GM12878 (cell line): ENCODE results near the gene KCNJ12. TPM values are rescaled to one million over a fixed set of nuclear protein-coding genes. Genes with fewer than 3 reads are reported as not detected.
"Not testable (repeated sequence)": the region's sequence is repeated elsewhere in the genome, so short reads cannot be mapped to it uniquely, and the experiment has no call there.

ENCODE experiments used
- ATAC-seq: fragments of 200-7000 bp; cut with Tn5 transposase; 3 replicates; pipeline ENCODE4 v1.9.1; 2020; ENCODE audit warnings: mild to moderate bottlenecking, moderate library complexity
- BruUV-seq: library from RNA; stranded (reverse); fragments of 400-500 nt; replicated peaks from 2 replicates; lab custom pipeline; 2021; lab: Mats Ljungman, UMichigan
- CTCF ChIA-PET: fragments of 300-600 bp; sonication (Branson Sonifier 250); formaldehyde crosslinking; extraction: SDS; loops from one replicate; lab custom pipeline; 2021; ENCODE audit warnings: inconsistent platforms; lab: Yijun Ruan, JAX
- POLR2A ChIA-PET: fragments of 350-600 bp; formaldehyde crosslinking; extraction: SDS; loops from one replicate; lab custom pipeline; 2021; ENCODE audit warnings: inconsistent platforms; lab: Charles Lee
- RAD21 ChIA-PET: fragments of 300-600 bp; sonication (Branson Sonifier 250); formaldehyde crosslinking; loops from one replicate; lab custom pipeline; 2023; ENCODE audit warnings: antibody characterized with exemption; ENCODE audit not compliant: unreplicated experiment; lab: Charles Lee
- SMC1A ChIA-PET: fragments of 300-600 bp; sonication (Branson Sonifier 250); formaldehyde crosslinking; loops from one replicate; lab custom pipeline; 2023; ENCODE audit not compliant: unreplicated experiment, uncharacterized antibody; lab: Charles Lee
- DNase-seq: peaks from one replicate; pipeline ENCODE4 v3.0.0-alpha.2; 2011; ENCODE audit warnings: low read depth, low spot score
- FAIRE-seq: peaks from 3 replicates; lab custom pipeline; 2011; peaks lifted over from hg19 to GRCh38; lab: Jason Lieb, UNC
- H2AFZ ChIP-seq: 2 replicates; pipeline ENCODE4 v1.6.0; 2011; ENCODE audit warnings: low read depth, low read length, control low read depth; ENCODE audit not compliant: control insufficient read depth
- H3K27ac ChIP-seq: 2 replicates; pipeline ENCODE4 v1.5.1; 2011; ENCODE audit warnings: control low read depth; ENCODE audit not compliant: control insufficient read depth, insufficient read depth
- H3K27me3 ChIP-seq, 2 experiments: replicated peaks in 1 of 2; 2 replicates each; pipeline versions ENCODE4 v1.6.0 to v1.6.1; 2011; ENCODE audit warnings: low read length in 1 of 2; ENCODE audit not compliant: control insufficient read depth in 2 of 2, insufficient read depth in 2 of 2
- H3K36me3 ChIP-seq, 2 experiments: 2 replicates each; pipeline ENCODE4 v1.5.1; 2011; ENCODE audit warnings: low read length in 1 of 2; ENCODE audit not compliant: control insufficient read depth in 2 of 2, insufficient read depth in 2 of 2
- H3K4me1 ChIP-seq: 2 replicates; pipeline ENCODE4 v1.6.1; 2011; ENCODE audit warnings: mild to moderate bottlenecking, low read length, moderate library complexity, mixed read lengths; ENCODE audit not compliant: control insufficient read depth, insufficient read depth
- H3K4me2 ChIP-seq: 2 replicates; pipeline ENCODE4 v1.6.0; 2011; ENCODE audit warnings: control low read depth; ENCODE audit not compliant: control insufficient read depth, insufficient read depth
- H3K4me3 ChIP-seq: fragments of 200-600 bp; sonication (generic); 2 replicates; pipeline ENCODE4 v1.5.1; 2016
- H3K79me2 ChIP-seq: 2 replicates; pipeline ENCODE4 v1.6.0; 2011; ENCODE audit warnings: low read length; ENCODE audit not compliant: control insufficient read depth, insufficient read depth
- H3K9ac ChIP-seq: 2 replicates; pipeline ENCODE4 v1.8.0; 2011; ENCODE audit warnings: low read length, control low read depth, mixed read lengths; ENCODE audit not compliant: control insufficient read depth, insufficient read depth
- H3K9me3 ChIP-seq: replicated peaks from 3 replicates; pipeline ENCODE4 v1.5.1; 2011; ENCODE audit warnings: mild to moderate bottlenecking, low read length; ENCODE audit not compliant: control insufficient read depth, insufficient read depth
- H4K20me1 ChIP-seq: 2 replicates; pipeline ENCODE4 v1.6.0; 2011; ENCODE audit not compliant: control insufficient read depth, insufficient read depth
- EGR1 ChIP-seq, 2 experiments: IDR thresholded peaks; 1 replicate in 1 of 2; 2 replicates in 1 of 2; pipeline ENCODE4 v1.6.1; 2011 to 2012; ENCODE audit warnings: low read depth in 2 of 2, low read length in 2 of 2, borderline replicate concordance in 1 of 2, mild to moderate bottlenecking in 1 of 2, moderate library complexity in 1 of 2
- IRF4 ChIP-seq: IDR thresholded peaks from 2 replicates; pipeline ENCODE4 v1.6.1; 2011; ENCODE audit warnings: low read depth, low read length
- RCOR1 ChIP-seq: conservative IDR thresholded peaks from 2 replicates; pipeline ENCODE4 v1.6.1; 2012; ENCODE audit warnings: low read depth, low read length, improper control_type of control experiment
- SP1 ChIP-seq: IDR thresholded peaks from one replicate; pipeline ENCODE4 v1.6.1; 2011; ENCODE audit warnings: low read depth, low read length
- SREBF2 ChIP-seq: IDR thresholded peaks from 2 replicates; pipeline ENCODE4 v1.6.1; 2012; ENCODE audit warnings: mild to moderate bottlenecking, low read length
- TAF1 ChIP-seq: IDR thresholded peaks from 2 replicates; pipeline ENCODE4 v1.6.1; 2011; ENCODE audit warnings: mild to moderate bottlenecking, low read depth, low read length, borderline replicate concordance
- WGBS: methylation state at CpG from one replicate; pipeline ENCODE4 v1.1.6; 2016; ENCODE audit warnings: low lambda C conversion rate; ENCODE audit not compliant: insufficient replicate concordance, insufficient coverage; ENCODE audit errors: missing lambda C conversion rate; 5-methylcytosine and 5-hydroxymethylcytosine counted together
- in situ Hi-C: fragments of 300-500 bp; cut with MboI; formaldehyde crosslinking; loops from 9 replicates; pipeline ENCODE4 v1.14.3; 2018; ENCODE audit warnings: mixed read lengths
- intact Hi-C: fragments of 100-400 bp; cut with micrococcal nuclease; formaldehyde crosslinking; loops from one replicate; pipeline ENCODE4 v1.14.2; 2022; ENCODE audit not compliant: unreplicated experiment
- polyA plus RNA-seq, 11 experiments: library from polyadenylated mRNA; depleted of rRNA in 4 of 11; unstranded in 6 of 11; stranded (reverse) in 5 of 11; fragments of >200 nt; fragmentation: Nextera tagmentation in 4 of 11; fragmentation: Illumina TruSeq in 1 of 11; extraction: Ambion mirVana in 4 of 11; extraction: Trizol in 1 of 11; gene quantifications; 1 replicate in 1 of 11; 2 replicates in 10 of 11; pipeline versions ENCODE4 v1.2.1 to v1.2.3, GENCODE V29; 2011 to 2016; ENCODE audit warnings: inconsistent platforms in 2 of 11, missing spikeins in 2 of 11, low read depth in 1 of 11
- total RNA-seq, 4 experiments: library from RNA; depleted of rRNA in 3 of 4; stranded (reverse); fragments of >200 nt in 3 of 4; fragmentation: Illumina TruSeq in 1 of 4; extraction: Trizol in 1 of 4; gene quantifications; 2 replicates each; pipeline versions ENCODE4 v1.2.1 to v1.2.3, GENCODE V29; 2013 to 2021
- TF ChIP-seq, protein P1 (sequence below): IDR thresholded peaks from 2 replicates; pipeline ENCODE4 v1.6.1; 2012; ENCODE audit warnings: low read depth, low read length, improper control_type of control experiment

Gene KCNJ12
- total and polyA plus RNA-seq, 10 of the 15 experiments (the other 5 are each of a cell fraction or from before 2014, with no cell fraction given): 0.04 to 0.21 (median 0.09) TPM; not detected in 3

DNA sequence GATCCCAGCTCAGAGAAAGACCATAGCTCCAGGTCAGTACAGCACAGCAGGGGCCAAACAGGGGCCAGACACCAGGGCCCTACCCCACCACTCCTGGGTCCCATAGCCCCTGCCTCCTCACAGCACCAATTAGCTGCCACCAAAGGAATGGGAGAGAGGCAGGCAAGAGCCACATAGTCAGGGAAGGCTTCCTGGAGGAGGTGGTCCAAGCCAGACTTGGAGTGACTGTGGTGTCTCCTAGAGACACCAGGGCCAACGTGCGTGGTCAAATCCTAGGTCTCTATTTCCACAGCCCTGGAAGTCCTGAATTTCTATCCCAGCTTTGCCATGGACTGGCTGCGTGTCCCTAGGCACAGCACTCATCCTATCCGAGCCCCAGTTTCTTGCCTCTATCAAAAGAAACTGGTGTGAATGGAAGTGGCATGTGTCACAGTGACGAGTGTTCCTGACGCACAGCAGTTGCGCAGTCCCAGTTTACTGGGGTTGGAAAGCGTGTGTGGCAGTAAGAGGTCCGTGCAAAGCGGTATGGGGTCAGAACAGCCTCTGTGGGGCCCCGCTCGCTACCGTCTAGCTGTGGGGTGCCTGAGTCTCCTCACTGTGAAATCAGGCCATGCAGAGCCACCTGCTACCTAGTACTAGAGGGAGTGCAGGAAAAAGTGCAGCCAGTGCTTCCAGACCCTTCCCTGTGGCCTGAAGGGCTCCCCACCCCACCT, 23.5 kb downstream of the KCNJ12 start (continued):
- TF ChIP-seq, protein P1, sequence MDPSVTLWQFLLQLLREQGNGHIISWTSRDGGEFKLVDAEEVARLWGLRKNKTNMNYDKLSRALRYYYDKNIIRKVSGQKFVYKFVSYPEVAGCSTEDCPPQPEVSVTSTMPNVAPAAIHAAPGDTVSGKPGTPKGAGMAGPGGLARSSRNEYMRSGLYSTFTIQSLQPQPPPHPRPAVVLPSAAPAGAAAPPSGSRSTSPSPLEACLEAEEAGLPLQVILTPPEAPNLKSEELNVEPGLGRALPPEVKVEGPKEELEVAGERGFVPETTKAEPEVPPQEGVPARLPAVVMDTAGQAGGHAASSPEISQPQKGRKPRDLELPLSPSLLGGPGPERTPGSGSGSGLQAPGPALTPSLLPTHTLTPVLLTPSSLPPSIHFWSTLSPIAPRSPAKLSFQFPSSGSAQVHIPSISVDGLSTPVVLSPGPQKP: no peak
- TF ChIP-seq IRF4: no peak
- no peak for TF ChIP-seq RCOR1
- TF ChIP-seq SP1: no peak
- no peak for TF ChIP-seq EGR1 (IDR thresholded peaks at IDR 0.05; ENCODE audit: borderline replicate concordance in 1 of 2, low read depth in 2 of 2, low read length in 2 of 2)
- no peak for TF ChIP-seq SREBF2
- TF ChIP-seq TAF1: no peak

DNA sequence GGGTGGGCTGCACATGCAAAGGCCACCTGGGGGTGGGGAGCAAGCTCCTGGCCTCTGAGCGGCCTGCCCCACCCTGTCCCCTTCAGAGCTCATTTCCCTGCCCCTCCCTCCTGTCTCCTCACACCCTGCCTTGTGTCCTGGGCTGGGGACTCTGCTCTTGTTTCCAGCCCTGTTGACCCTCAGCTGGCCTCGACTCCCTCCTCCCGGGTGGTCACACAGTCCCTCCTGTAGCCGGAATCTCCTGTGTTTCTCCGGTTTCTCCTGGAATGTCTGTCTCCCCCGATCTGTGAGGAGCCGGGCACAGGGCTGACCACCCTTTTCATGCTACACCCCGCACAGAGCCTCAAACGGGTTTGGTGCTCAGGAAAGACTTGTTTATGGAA, 24.0 kb downstream of the KCNJ12 start:
- H3K9me3 ChIP-seq, H3K9ac ChIP-seq, H4K20me1 ChIP-seq, FAIRE-seq, H3K36me3 ChIP-seq, DNase-seq, H2AFZ ChIP-seq, H3K79me2 ChIP-seq, POLR2A ChIA-PET, BruUV-seq, in situ Hi-C loops, SMC1A ChIA-PET, H3K4me2 ChIP-seq, H3K4me3 ChIP-seq, H3K27ac ChIP-seq, H3K27me3 ChIP-seq, H3K4me1 ChIP-seq, intact Hi-C loops, ATAC-seq, CTCF ChIA-PET, RAD21 ChIA-PET: not testable (repeated sequence)
- 22% methylated on average over 8 of the region's 9 CpGs for WGBS
